ENCODE results near the gene CTDSP1.

DNA sequence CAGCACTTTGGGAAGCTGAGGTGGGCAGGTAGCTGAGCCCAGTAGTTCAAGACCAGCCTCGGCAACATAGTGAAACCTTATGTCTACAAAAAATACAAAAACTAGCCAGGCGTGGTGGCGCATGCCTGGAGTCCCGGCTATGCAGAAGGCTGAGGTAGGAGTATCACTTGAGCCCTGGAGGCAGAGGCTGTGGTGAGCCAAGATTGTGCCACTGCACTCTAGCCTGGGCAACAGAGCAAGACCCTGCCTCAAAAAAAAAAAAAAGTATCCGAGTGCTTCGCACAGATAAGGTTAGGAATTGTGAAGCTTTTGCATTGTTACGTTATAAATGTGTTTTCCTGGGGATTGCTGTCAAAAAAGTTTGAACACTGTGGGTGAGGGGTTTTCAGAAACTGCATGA lies 4.1 kb downstream of the CTDSP1 start:
- TF ChIP-seq CTCF (IDR thresholded peaks at IDR 0.05; ENCODE audit: low read depth, low read length, missing input control), result no peak
- TF ChIP-seq REST (IDR thresholded peaks at IDR 0.05), result no peak
- TF ChIP-seq MAX (IDR thresholded peaks at IDR 0.05), result no peak
- TF ChIP-seq, protein P1, sequence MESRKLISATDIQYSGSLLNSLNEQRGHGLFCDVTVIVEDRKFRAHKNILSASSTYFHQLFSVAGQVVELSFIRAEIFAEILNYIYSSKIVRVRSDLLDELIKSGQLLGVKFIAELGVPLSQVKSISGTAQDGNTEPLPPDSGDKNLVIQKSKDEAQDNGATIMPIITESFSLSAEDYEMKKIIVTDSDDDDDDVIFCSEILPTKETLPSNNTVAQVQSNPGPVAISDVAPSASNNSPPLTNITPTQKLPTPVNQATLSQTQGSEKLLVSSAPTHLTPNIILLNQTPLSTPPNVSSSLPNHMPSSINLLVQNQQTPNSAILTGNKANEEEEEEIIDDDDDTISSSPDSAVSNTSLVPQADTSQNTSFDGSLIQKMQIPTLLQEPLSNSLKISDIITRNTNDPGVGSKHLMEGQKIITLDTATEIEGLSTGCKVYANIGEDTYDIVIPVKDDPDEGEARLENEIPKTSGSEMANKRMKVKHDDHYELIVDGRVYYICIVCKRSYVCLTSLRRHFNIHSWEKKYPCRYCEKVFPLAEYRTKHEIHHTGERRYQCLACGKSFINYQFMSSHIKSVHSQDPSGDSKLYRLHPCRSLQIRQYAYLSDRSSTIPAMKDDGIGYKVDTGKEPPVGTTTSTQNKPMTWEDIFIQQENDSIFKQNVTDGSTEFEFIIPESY (IDR thresholded peaks at IDR 0.05), result no peak
- no peak for TF ChIP-seq JUND (IDR thresholded peaks at IDR 0.05)
- no peak for TF ChIP-seq RXRA (IDR thresholded peaks at IDR 0.05)
- TF ChIP-seq TAF1 (conservative IDR thresholded peaks at IDR 0.05), result no peak

Measured in liver (tissue), 3 donors.